Colonic mucosa (tissue), 4 donors: ENCODE measurements around the gene TRMT1. TPM values are rescaled to one million over a fixed set of nuclear protein-coding genes. Genes with fewer than 3 reads are reported as not detected.

Experiments used
- DNase-seq: peaks from one replicate; pipeline ENCODE4 v3.0.0-alpha.2; 2020
- H3K27ac ChIP-seq: fragments of 200-600 bp; one replicate; pipeline ENCODE4 v1.8.0; 2021
- H3K27me3 ChIP-seq: fragments of 200-600 bp; one replicate; pipeline ENCODE4 v1.8.0; 2021
- H3K36me3 ChIP-seq: fragments of 200-600 bp; one replicate; pipeline ENCODE4 v1.8.0; 2021
- H3K4me1 ChIP-seq: fragments of 200-600 bp; one replicate; pipeline ENCODE4 v1.8.0; 2021; ENCODE audit warnings: mild to moderate bottlenecking
- H3K4me3 ChIP-seq: fragments of 200-600 bp; one replicate; pipeline ENCODE4 v1.8.0; 2021
- H3K9ac ChIP-seq, 2 donors: one replicate each; pipeline ENCODE4 v1.7.0; 2013; ENCODE audit warnings: control low read depth in 2 of 2, low read depth in 2 of 2, low read length in 2 of 2
- H3K9me3 ChIP-seq: fragments of 200-600 bp; one replicate; pipeline ENCODE4 v1.8.0; 2021
- intact Hi-C: fragments of 100-400 bp; cut with DNase I; formaldehyde crosslinking; loops from one replicate; pipeline ENCODE4 v1.14.1; 2022
- total RNA-seq, 2 donors: library from RNA; stranded (reverse); fragmentation: NEBNext Ultra II Directional in 1 of 2; extraction: Animal tissue kit (Norgen Biotek cat#: 25700) in 1 of 2; gene quantifications; one replicate each; pipeline ENCODE4 v1.2.1, GENCODE V29; 2021
- TF ChIP-seq, protein P1 (sequence below): fragments of 200-600 bp; IDR thresholded peaks from one replicate; pipeline ENCODE4 v1.8.0; 2022; ENCODE audit warnings: antibody characterized with exemption, mild to moderate bottlenecking
- donor health status: healthy.
- donor health status: DM: no; HTN: no; CAD: no.
- donor health status: DM: no; HTN: no; CAD: no.

The TRMT1 gene
- total RNA-seq, 2 donors from 2014 or later = 17.5 to 40.1 TPM

DNA sequence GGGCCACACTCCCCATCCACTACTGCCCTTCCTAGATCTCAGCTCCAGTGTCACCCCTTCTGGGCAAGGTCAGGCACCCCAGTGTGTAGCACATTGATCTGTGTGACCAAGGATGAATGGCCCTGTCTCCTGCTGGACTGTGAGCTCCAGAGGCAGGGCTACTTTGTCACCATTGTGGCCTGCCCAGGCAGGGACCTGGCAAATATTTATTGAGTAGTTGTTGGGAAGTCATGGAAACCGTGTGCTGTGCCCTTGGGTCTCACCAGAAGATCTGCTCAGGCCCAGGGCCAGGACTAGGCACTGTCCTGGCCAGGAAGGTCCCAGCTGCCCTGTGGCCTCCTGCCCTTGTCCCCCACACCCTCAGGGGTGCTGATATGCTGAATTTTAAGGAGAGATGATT is 12.0 kb upstream of the TRMT1 start:
- no peak for DNase-seq
- no peak overlapping the region for H3K9ac ChIP-seq
- no peaks in the 10 kb centered on the region for H3K27me3 ChIP-seq
- no peaks in the 10 kb centered on the region for H3K9me3 ChIP-seq
- H3K4me1 ChIP-seq = no peaks in the 10 kb centered on the region
- TF ChIP-seq, protein P1, sequence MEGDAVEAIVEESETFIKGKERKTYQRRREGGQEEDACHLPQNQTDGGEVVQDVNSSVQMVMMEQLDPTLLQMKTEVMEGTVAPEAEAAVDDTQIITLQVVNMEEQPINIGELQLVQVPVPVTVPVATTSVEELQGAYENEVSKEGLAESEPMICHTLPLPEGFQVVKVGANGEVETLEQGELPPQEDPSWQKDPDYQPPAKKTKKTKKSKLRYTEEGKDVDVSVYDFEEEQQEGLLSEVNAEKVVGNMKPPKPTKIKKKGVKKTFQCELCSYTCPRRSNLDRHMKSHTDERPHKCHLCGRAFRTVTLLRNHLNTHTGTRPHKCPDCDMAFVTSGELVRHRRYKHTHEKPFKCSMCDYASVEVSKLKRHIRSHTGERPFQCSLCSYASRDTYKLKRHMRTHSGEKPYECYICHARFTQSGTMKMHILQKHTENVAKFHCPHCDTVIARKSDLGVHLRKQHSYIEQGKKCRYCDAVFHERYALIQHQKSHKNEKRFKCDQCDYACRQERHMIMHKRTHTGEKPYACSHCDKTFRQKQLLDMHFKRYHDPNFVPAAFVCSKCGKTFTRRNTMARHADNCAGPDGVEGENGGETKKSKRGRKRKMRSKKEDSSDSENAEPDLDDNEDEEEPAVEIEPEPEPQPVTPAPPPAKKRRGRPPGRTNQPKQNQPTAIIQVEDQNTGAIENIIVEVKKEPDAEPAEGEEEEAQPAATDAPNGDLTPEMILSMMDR = no peak
- no peaks in the 10 kb centered on the region for H3K36me3 ChIP-seq
- intact Hi-C loops = no loop called here
- H3K4me3 ChIP-seq = no peak overlapping the region
- H3K27ac ChIP-seq = no peak overlapping the region

DNA sequence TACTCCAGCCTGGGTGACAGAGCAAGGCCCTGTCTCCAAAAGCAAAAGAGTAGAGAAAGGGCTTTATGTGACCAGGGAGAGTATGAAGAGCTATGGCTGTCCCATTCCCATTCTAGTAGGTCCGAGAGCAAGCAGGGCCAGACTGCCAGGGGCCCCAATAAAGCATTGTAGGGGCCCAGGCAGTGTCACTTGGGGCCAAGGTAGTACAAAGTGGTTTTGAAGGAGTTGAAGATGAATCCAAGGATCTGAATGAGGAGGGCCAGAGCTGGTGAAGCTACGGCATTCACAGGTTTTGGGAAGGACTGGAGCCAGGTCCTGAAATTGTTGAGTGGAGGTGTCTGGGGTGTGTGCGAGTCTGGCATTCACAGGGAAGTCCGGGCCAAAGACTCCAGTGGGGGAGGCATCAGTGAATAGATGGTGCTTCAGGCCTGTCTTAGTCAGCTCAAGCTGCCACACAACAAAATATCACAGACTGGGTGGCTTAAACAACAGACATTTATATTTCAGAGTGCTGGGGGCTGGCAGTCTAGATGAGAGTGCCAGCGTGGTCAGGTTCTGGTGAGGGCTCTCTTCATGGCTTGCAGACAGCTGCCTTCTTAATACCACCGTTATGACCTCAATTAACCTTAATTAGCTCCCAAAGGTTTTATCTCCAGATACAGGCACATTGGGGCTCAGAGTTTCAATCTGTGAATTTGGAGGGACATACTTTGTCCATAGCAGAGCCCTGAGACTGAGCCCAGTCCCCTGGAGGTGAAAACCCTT is 11.5 kb upstream of the TRMT1 start:
- Histone ChIP-seq H3K9me3 (no peaks in the 10 kb centered on the region), H3K36me3 (no peaks in the 10 kb centered on the region), H3K9ac (no peak overlapping the region), H3K27ac (no peak overlapping the region), H3K4me3 (no peak overlapping the region), H3K4me1 (no peaks in the 10 kb centered on the region), H3K27me3 (no peaks in the 10 kb centered on the region)
- TF ChIP-seq, protein P1 = no peak
- no peak for DNase-seq
- intact Hi-C loops = no loop called here

DNA sequence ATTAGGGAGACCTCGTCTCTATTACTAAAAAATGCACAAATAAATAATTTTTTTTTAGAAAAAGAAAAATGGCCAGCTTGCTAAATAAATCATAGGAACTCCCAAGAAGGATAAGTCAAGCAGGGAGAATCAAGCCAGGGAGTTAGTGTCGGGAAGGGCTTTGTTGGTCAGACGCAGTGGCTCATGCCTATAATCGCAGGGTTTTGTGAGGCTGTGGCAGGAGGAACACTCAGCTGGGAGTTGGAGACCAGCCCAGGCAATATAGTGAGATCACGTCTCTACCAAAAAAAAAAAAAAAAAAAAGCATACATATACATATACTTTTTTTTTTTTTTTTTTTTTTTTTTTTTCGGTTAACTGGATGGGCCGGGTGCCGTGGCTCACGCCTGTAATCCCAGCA is 10.5 kb upstream of the TRMT1 start:
- Histone ChIP-seq H3K27me3 (no peaks in the 10 kb centered on the region), H3K9ac (no peak overlapping the region), H3K27ac (no peak overlapping the region), H3K9me3 (no peaks in the 10 kb centered on the region), H3K4me1 (no peaks in the 10 kb centered on the region), H3K36me3 (no peaks in the 10 kb centered on the region), H3K4me3 (no peak overlapping the region)
- TF ChIP-seq, protein P1 = no peak
- intact Hi-C loops = no loop called here
- DNase-seq = no peak

DNA sequence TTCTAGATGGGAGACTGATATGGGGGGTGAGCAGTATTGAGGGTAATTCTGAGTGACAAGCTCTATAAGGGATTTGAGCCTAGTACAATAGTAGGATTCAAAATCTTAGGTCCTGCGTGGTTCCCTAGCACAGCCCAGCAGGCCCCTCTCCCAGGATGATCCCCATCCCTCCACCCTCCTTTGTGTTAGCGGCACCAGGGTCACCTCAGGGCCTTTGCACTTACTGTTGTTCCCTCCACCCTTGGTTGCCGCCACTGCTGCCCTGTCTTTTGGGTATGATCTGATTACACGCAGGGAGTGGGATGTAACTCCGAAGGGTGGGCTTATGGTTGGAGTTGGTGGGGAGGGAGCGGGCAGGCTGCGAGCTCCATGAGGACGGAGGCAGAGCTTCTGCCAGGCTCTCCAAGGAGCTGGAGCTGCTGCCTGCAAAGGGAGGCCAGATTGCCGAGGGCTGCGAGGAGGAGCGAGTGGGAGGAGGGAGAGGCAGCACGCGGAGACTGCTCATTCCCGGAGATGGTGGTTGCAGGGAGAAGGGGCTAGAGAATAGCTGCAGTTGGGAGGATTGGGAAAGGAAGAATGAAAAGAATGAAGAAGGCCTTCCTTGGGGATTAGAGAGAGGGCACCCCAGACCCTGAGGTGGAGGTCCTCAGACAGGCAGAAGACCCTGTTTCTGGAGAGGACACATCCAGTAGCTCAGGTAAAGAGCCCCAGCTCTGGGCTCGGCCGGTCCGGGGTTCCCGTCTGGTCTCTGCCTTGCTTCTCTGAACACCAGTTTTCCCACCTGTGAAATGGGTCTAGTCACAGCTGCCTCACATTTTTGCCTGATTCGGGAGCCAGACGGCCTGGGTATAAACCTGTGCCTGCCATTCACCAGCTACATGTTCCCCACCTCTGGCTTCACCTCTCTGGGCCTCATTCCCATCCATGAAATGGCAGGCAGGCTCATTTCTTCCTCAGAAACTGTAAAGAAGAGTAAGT is 6.7 kb upstream of the TRMT1 start:
- H3K36me3 ChIP-seq = no peaks in the 10 kb centered on the region
- H3K9ac ChIP-seq = no peak overlapping the region
- intact Hi-C loops = no loop called here
- TF ChIP-seq, protein P1 = no peak
- H3K9me3 ChIP-seq = no peaks in the 10 kb centered on the region
- no peak for DNase-seq
- H3K27me3 ChIP-seq = no peaks in the 10 kb centered on the region
- H3K4me1 ChIP-seq = peaks cover 7% of the 10 kb centered on the region
- H3K4me3 ChIP-seq = no peak overlapping the region
- no peak overlapping the region for H3K27ac ChIP-seq

DNA sequence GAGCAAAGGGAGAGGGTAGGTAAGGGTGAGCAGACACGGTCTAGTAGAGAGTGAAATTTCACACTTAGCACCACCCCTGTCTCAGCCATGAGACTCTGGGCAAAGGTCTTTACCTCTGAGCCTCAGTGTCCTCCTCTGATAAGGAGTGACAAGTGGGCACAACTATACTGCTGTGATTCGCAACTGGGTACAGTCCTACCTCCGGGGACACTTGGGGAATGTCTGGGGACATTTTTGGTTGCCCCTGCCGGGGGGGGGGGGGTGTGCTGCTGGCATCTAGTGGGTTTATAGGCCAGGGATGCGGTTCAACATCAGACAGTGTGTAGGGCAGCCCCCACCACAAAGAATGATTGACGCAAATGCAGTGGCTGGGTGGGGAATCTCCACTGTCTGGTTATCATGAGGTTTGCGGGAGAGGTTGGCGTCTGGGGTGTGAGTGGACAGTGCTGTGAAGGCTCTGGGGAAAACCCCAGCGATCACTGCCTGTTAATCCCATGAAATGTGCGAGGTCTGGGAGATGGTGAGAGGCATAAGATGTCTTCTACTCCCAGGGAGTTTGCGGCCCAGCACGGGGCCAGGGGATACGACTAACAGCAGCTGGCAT is 5.8 kb upstream of the TRMT1 start:
- H3K4me3 ChIP-seq = no peak overlapping the region
- H3K27me3 ChIP-seq = no peaks in the 10 kb centered on the region
- H3K9ac ChIP-seq = no peak overlapping the region
- H3K9me3 ChIP-seq = no peaks in the 10 kb centered on the region
- TF ChIP-seq, protein P1 = no peak
- no peaks in the 10 kb centered on the region for H3K36me3 ChIP-seq
- H3K27ac ChIP-seq = no peak overlapping the region
- peaks cover 7% of the 10 kb centered on the region for H3K4me1 ChIP-seq
- intact Hi-C loops = no loop called here
- DNase-seq = no peak
